ENCODE results near the gene UTF1. TPM values are rescaled to one million over a fixed set of nuclear protein-coding genes. Genes with fewer than 3 reads are reported as not detected.

UTF1 gene
- total and polyA plus RNA-seq, 2 experiments from 2014 or later, result 12.2 to 51.4 TPM

- TF ChIP-seq CTCF (conservative IDR thresholded peaks at IDR 0.05; ENCODE audit: low read depth in 2 of 2), result no peak
- no peak for TF ChIP-seq EZH2phosphoT487 (IDR thresholded peaks at IDR 0.05; ENCODE audit: unreplicated experiment)
- no peak for TF ChIP-seq EZH2 (IDR thresholded peaks at IDR 0.05; ENCODE audit: low read depth, unreplicated experiment)
- TF ChIP-seq ZNF331 (CRISPR knock-in tag; IDR thresholded peaks at IDR 0.05; ENCODE audit: low read depth), result no peak
- TF ChIP-seq POLR2AphosphoS5 (IDR thresholded peaks at IDR 0.05; ENCODE audit: low read depth), result no peak
- no peak for TF ChIP-seq JUNB (IDR thresholded peaks at IDR 0.05; ENCODE audit: unreplicated experiment)
- TF ChIP-seq CREB1 (CRISPR knock-in tag; IDR thresholded peaks at IDR 0.05; ENCODE audit: low read depth), result no peak
These were observed 46.0 kb downstream of the UTF1 start (continued) for GRCh38 chr10:133276100-133276434.

- peaks cover 4% of the 10 kb centered on the region; the same call in 2 of the 3 replicates for H3K4me1 Mint-ChIP-seq
- peak; percentile 85 for ATAC-seq
These were observed 46.6 kb downstream of the UTF1 start, which contains the start of gene ADAM8 for GRCh38 chr10:133276435-133277201. Gene ADAM8 (minus strand): TSS chr10:133276868. CDS start chr10:133276817, 51 bp downstream.

More at GRCh38 chr10:133276435-133277201, 46.6 kb downstream of the UTF1 start, which contains the start of gene ADAM8:
- Histone ChIP-seq H3K36me3 (ENCODE audit: insufficient read depth) (no peaks in the 10 kb centered on the region), H3K4me3 (peak within 1 kb of the TSS; percentile 61), H3K9me2 (ENCODE audit: insufficient read depth) (no peaks in the 10 kb centered on the region), H4K20me1 (replicated peaks; ENCODE audit: insufficient read depth) (no peaks in the 10 kb centered on the region), H3K27me3 (ENCODE audit: insufficient read depth) (no peaks in the 10 kb centered on the region), H3K27ac (ENCODE audit: low read depth) (no peak within 1 kb of the TSS), H2AFZ (peak within 1 kb of the TSS; percentile 59), H3F3A (replicated peaks; ENCODE audit: low read depth) (no peaks in the 10 kb centered on the region), H3K4me2 (peak within 1 kb of the TSS; percentile 87), H3K79me2 (replicated peaks; ENCODE audit: insufficient read depth) (no peaks in the 10 kb centered on the region), H3K4me1 (ENCODE audit: insufficient read depth) (no peaks in the 10 kb centered on the region)
- Mint-ChIP-seq H3K27me3 (ENCODE audit: insufficient read depth, low read depth, poor library complexity) (no peaks in the 10 kb centered on the region), H3K4me3 (peak within 1 kb of the TSS; percentile 57), H3K9me3 (no peaks in the 10 kb centered on the region), H3K36me3 (ENCODE audit: low read depth) (no peaks in the 10 kb centered on the region), H3K27ac (no peak within 1 kb of the TSS)
- TF ChIP-seq ETS1 (IDR thresholded peaks at IDR 0.05) (no peak), POLR2AphosphoS5 (IDR thresholded peaks at IDR 0.05; ENCODE audit: low read depth) (peak; percentile 42; the same call in 1 of the 2 replicates)
- DNase-seq (ENCODE audit: low spot score), result peak; percentile 88

Data from GM23338 (cell line).